OCI-LY1 (cell line): ENCODE data around the gene CHCHD2.

ENCODE experiments used
- H2AFZ ChIP-seq: fragments of 200-600 bp; sonication (generic), shearing (Covaris generic); 2 replicates; pipeline ENCODE4 v1.6.0; 2014; ENCODE audit warnings: antibody characterized with exemption, mild to moderate bottlenecking, low read length
- H3F3A ChIP-seq: fragments of 200-600 bp; sonication (generic), shearing (Covaris generic); 2 replicates; pipeline ENCODE4 v1.6.0; 2014; ENCODE audit warnings: mild to moderate bottlenecking, antibody characterized with exemption, low read length, moderate library complexity; ENCODE audit not compliant: insufficient read depth
- H3K27ac ChIP-seq: fragments of 200-600 bp; sonication (generic); 2 replicates; pipeline ENCODE4 v1.5.1; 2014; ENCODE audit warnings: low read length, mixed run types, mild to moderate bottlenecking, low read depth; ENCODE audit not compliant: poor library complexity, severe bottlenecking
- H3K27me3 ChIP-seq: fragments of 200-600 bp; sonication (generic); 2 replicates; pipeline ENCODE4 v1.6.0; 2014; ENCODE audit warnings: antibody characterized with exemption, mild to moderate bottlenecking, low read length, moderate library complexity; ENCODE audit not compliant: insufficient read depth
- H3K36me3 ChIP-seq: fragments of 200-600 bp; sonication (generic); 2 replicates; pipeline ENCODE4 v1.6.1; 2014; ENCODE audit warnings: mild to moderate bottlenecking, antibody characterized with exemption, low read length, moderate library complexity, mixed read lengths; ENCODE audit not compliant: insufficient read depth
- H3K4me1 ChIP-seq: fragments of 200-600 bp; sonication (generic); 2 replicates; pipeline ENCODE4 v1.5.1; 2014; ENCODE audit warnings: mild to moderate bottlenecking, low read length, moderate library complexity; ENCODE audit not compliant: insufficient read depth, severe bottlenecking
- H3K4me2 ChIP-seq: fragments of 200-600 bp; sonication (generic), shearing (Covaris generic); 2 replicates; pipeline ENCODE4 v1.6.1; 2014; ENCODE audit warnings: low read length
- H3K4me3 ChIP-seq: fragments of 200-600 bp; sonication (generic); 2 replicates; pipeline ENCODE4 v1.5.1; 2014; ENCODE audit warnings: low read length, low read depth, mild to moderate bottlenecking, mixed read lengths; ENCODE audit not compliant: poor library complexity, severe bottlenecking
- H3K79me2 ChIP-seq: fragments of 200-600 bp; shearing (Covaris generic); 2 replicates; pipeline ENCODE4 v1.6.1; 2016; ENCODE audit warnings: mixed run types, low read length, mixed read lengths; ENCODE audit not compliant: insufficient read depth
- H3K9ac ChIP-seq: fragments of 200-600 bp; sonication (generic), shearing (Covaris generic); 2 replicates; pipeline ENCODE4 v1.6.1; 2014; ENCODE audit warnings: mild to moderate bottlenecking, low read length, mixed read lengths
- H3K9me2 ChIP-seq: fragments of 200-600 bp; sonication (generic), shearing (Covaris generic); 2 replicates; pipeline ENCODE4 v1.6.1; 2014; ENCODE audit warnings: low read depth, mild to moderate bottlenecking, low read length, mixed read lengths
- H3K9me3 ChIP-seq: fragments of 200-600 bp; shearing (Covaris generic); 2 replicates; pipeline ENCODE4 v1.6.1; 2014; ENCODE audit warnings: low read length, mixed read lengths
- H4K20me1 ChIP-seq: fragments of 200-600 bp; sonication (generic), shearing (Covaris generic); 2 replicates; pipeline ENCODE4 v1.6.0; 2016; ENCODE audit warnings: mild to moderate bottlenecking, low read length; ENCODE audit not compliant: insufficient read depth
- CTCF ChIP-seq: fragments of 200-600 bp; sonication (generic), shearing (Covaris generic); IDR thresholded peaks from 2 replicates; pipeline ENCODE4 v1.5.1; 2017; ENCODE audit warnings: mild to moderate bottlenecking, antibody characterized with exemption, low read length, moderate library complexity, mixed read lengths
- EZH2 ChIP-seq: fragments of 200-600 bp; sonication (generic), shearing (Covaris generic); IDR thresholded peaks from 2 replicates; pipeline ENCODE4 v1.8.0; 2017; ENCODE audit warnings: borderline replicate concordance, mixed run types, mild to moderate bottlenecking, antibody characterized with exemption, low read length, moderate library complexity, mixed read lengths

Gene CHCHD2

GRCh38 chr7:56087445-56087844, 18.8 kb downstream of the CHCHD2 start:
- H3K9me2 ChIP-seq, result no peaks in the 10 kb centered on the region
- H3K27ac ChIP-seq, result no peak overlapping the region
- H3K4me2 ChIP-seq, result no peak overlapping the region
- H3F3A ChIP-seq, result no peaks in the 10 kb centered on the region
- no peaks in the 10 kb centered on the region for H3K79me2 ChIP-seq
- H3K36me3 ChIP-seq, result peaks cover 19% of the 10 kb centered on the region
- H3K9me3 ChIP-seq, result no peaks in the 10 kb centered on the region
- H2AFZ ChIP-seq, result no peak overlapping the region
- TF ChIP-seq CTCF (no peak), EZH2 (no peak)
- H3K4me3 ChIP-seq, result no peak overlapping the region
- no peaks in the 10 kb centered on the region for H4K20me1 ChIP-seq
- H3K4me1 ChIP-seq, result no peaks in the 10 kb centered on the region
- H3K9ac ChIP-seq, result no peak overlapping the region
- no peaks in the 10 kb centered on the region for H3K27me3 ChIP-seq

GRCh38 chr7:56086761-56087160, 19.5 kb downstream of the CHCHD2 start:
- H3F3A ChIP-seq, result no peaks in the 10 kb centered on the region
- H3K27me3 ChIP-seq, result no peaks in the 10 kb centered on the region
- no peak overlapping the region for H3K4me3 ChIP-seq
- H3K36me3 ChIP-seq, result peaks cover 23% of the 10 kb centered on the region
- no peak overlapping the region for H3K4me2 ChIP-seq
- no peaks in the 10 kb centered on the region for H4K20me1 ChIP-seq
- TF ChIP-seq EZH2 (no peak), CTCF (no peak)
- no peak overlapping the region for H2AFZ ChIP-seq
- no peaks in the 10 kb centered on the region for H3K4me1 ChIP-seq
- no peaks in the 10 kb centered on the region for H3K9me3 ChIP-seq
- H3K9ac ChIP-seq, result no peak overlapping the region
- H3K9me2 ChIP-seq, result no peaks in the 10 kb centered on the region
- no peak overlapping the region for H3K27ac ChIP-seq
- H3K79me2 ChIP-seq, result no peaks in the 10 kb centered on the region

- peaks cover 47% of the 10 kb centered on the region for H3K36me3 ChIP-seq
- H3K4me2 ChIP-seq, result no peak overlapping the region
- no peaks in the 10 kb centered on the region for H4K20me1 ChIP-seq
- no peaks in the 10 kb centered on the region for H3F3A ChIP-seq
- H3K9ac ChIP-seq, result no peak overlapping the region
- no peak overlapping the region for H3K27ac ChIP-seq
- H3K9me3 ChIP-seq, result no peaks in the 10 kb centered on the region
- H3K79me2 ChIP-seq, result no peaks in the 10 kb centered on the region
- H3K4me3 ChIP-seq, result no peak overlapping the region
- H2AFZ ChIP-seq, result no peak overlapping the region
- no peaks in the 10 kb centered on the region for H3K9me2 ChIP-seq
- no peaks in the 10 kb centered on the region for H3K4me1 ChIP-seq
- H3K27me3 ChIP-seq, result no peaks in the 10 kb centered on the region
- TF ChIP-seq CTCF, result no peak
- TF ChIP-seq EZH2, result no peak
Measured at GRCh38 chr7:56083150-56083785, 23.0 kb downstream of the CHCHD2 start.
